GM18505 (cell line): ENCODE data around the gene IL6ST.
A peak's percentile ranks its signal among the peaks of the same experiment; 100 is the strongest.

Experiments used
- ATAC-seq: cut with Tn5 transposase; IDR thresholded peaks from one replicate; pipeline ENCODE4 v1.9.1; 2021; ENCODE audit not compliant: unreplicated experiment
- POLR2A ChIP-seq: IDR thresholded peaks from 4 replicates; pipeline ENCODE4 v1.6.1; 2011; ENCODE audit warnings: borderline replicate concordance; ENCODE audit not compliant: insufficient read depth, insufficient read length; ENCODE audit errors: extremely low read depth

Gene IL6ST

GRCh38 chr5:55914971-55915370 is 79.8 kb downstream of the IL6ST start:
- TF ChIP-seq POLR2A, result no peak
- ATAC-seq, result no peak

GRCh38 chr5:55913466-55914413 is 81.0 kb downstream of the IL6ST start:
- ATAC-seq, result peak; percentile 79
- no peak for TF ChIP-seq POLR2A

- no peak for ATAC-seq
- TF ChIP-seq POLR2A, result no peak
Measured at GRCh38 chr5:55911784-55912653, 82.7 kb downstream of the IL6ST start.

GRCh38 chr5:55908804-55909203 is 86.0 kb downstream of the IL6ST start:
- ATAC-seq, result no peak
- no peak for TF ChIP-seq POLR2A

- TF ChIP-seq POLR2A, result no peak
- no peak for ATAC-seq
Measured at GRCh38 chr5:55907927-55908326, 86.8 kb downstream of the IL6ST start.

GRCh38 chr5:55905251-55905650 is 89.5 kb downstream of the IL6ST start:
- no peak for TF ChIP-seq POLR2A
- ATAC-seq, result no peak

GRCh38 chr5:55904152-55904551 is 90.6 kb downstream of the IL6ST start:
- no peak for ATAC-seq
- no peak for TF ChIP-seq POLR2A

GRCh38 chr5:55903121-55903701 is 91.6 kb downstream of the IL6ST start:
- peak; percentile 89 for ATAC-seq
- no peak for TF ChIP-seq POLR2A

- TF ChIP-seq POLR2A, result no peak
- no peak for ATAC-seq
Measured at GRCh38 chr5:55902696-55903095, 92.1 kb downstream of the IL6ST start.

- ATAC-seq, result no peak
- TF ChIP-seq POLR2A, result no peak
Measured at GRCh38 chr5:55900776-55901175, 94.0 kb downstream of the IL6ST start.

GRCh38 chr5:55900068-55900467 is 94.7 kb downstream of the IL6ST start:
- TF ChIP-seq POLR2A, result no peak

GRCh38 chr5:55899344-55899743 is 95.4 kb downstream of the IL6ST start:
- ATAC-seq, result no peak
- no peak for TF ChIP-seq POLR2A

More at GRCh38 chr5:55900068-55900467, 94.7 kb downstream of the IL6ST start:
- ATAC-seq, result no peak

GRCh38 chr5:55897905-55898304 is 96.9 kb downstream of the IL6ST start:
- ATAC-seq, result no peak
- no peak for TF ChIP-seq POLR2A

- ATAC-seq, result no peak
- no peak for TF ChIP-seq POLR2A
Measured at GRCh38 chr5:55897206-55897894, 97.4 kb downstream of the IL6ST start.

GRCh38 chr5:55896663-55897062 is 98.1 kb downstream of the IL6ST start:
- no peak for ATAC-seq
- no peak for TF ChIP-seq POLR2A
